ENCODE measurements around the gene SLC25A22.
A peak's percentile ranks its signal among the peaks of the same experiment; 100 is the strongest.

The SLC25A22 gene

GRCh38 chr11:831961-832528 is 34.0 kb upstream of the SLC25A22 start:
- Histone ChIP-seq H3K4me1 (ENCODE audit: control insufficient read depth, insufficient read depth, low read depth, low read length) (peaks cover 78% of the 10 kb centered on the region), H3K36me3 (ENCODE audit: control insufficient read depth in 1 of 2, insufficient read depth in 2 of 2, low read depth in 1 of 2, low read length in 2 of 2) (peaks cover 10 to 13% of the 10 kb centered on the region in 2 experiments), H4K91ac (ENCODE audit: low read length) (peak overlapping the region; percentile 86), H3K9me3 (ENCODE audit: control insufficient read depth, low read length) (no peaks in the 10 kb centered on the region), H3K27me3 (ENCODE audit: control insufficient read depth in 1 of 2, insufficient read depth in 1 of 2, low read length in 2 of 2) (peaks cover 0 to 12% of the 10 kb centered on the region in 2 experiments), H3K4ac (ENCODE audit: low read depth in 1 of 2, low read length in 2 of 2) (peak overlapping the region; percentile 83 to 90), H4K8ac (ENCODE audit: low read length) (peak overlapping the region; percentile 73), H3K18ac (ENCODE audit: low read depth in 1 of 2, low read length in 2 of 2) (peak overlapping the region; percentile 56 to 94), H2AK5ac (ENCODE audit: low read length, severe bottlenecking) (peak overlapping the region; percentile 23), H2AFZ (ENCODE audit: low read depth, low read length) (no peak overlapping the region), H2BK15ac (ENCODE audit: low read depth, poor library complexity, severe bottlenecking) (peak overlapping the region; percentile 34), H2BK5ac (ENCODE audit: low read depth, low read length, poor library complexity, severe bottlenecking) (peak overlapping the region; percentile 31), H3K9ac (ENCODE audit: low read length) (peak overlapping the region; percentile 78), H3K27ac (ENCODE audit: low read length, poor library complexity, severe bottlenecking) (peak overlapping the region; percentile 71), H3K14ac (ENCODE audit: low read length in 2 of 2) (peak overlapping the region in 1 of 2 experiments; percentile 91), H2BK12ac (ENCODE audit: low read length in 2 of 2) (peak overlapping the region; percentile 12 to 86), H3K79me1 (replicated peaks; ENCODE audit: low read length, poor library complexity, severe bottlenecking) (no peaks in the 10 kb centered on the region), H3K4me3 (ENCODE audit: insufficient read depth in 1 of 2, low read depth in 1 of 2, low read length in 2 of 2) (peak overlapping the region; percentile 73 to 78), H3K23ac (ENCODE audit: low read length in 2 of 2) (peak overlapping the region in 1 of 2 experiments; percentile 6), H2BK120ac (ENCODE audit: low read depth, low read length) (no peak overlapping the region), H3K4me2 (ENCODE audit: low read length, poor library complexity, severe bottlenecking) (peak overlapping the region; percentile 81)
- WGBS = 59% methylated on average over 17 of the region's 23 CpGs
- no peak for DNase-seq

- H3K14ac ChIP-seq (ENCODE audit: low read length in 2 of 2) = no peak overlapping the region
- no peak overlapping the region for H2AFZ ChIP-seq (ENCODE audit: low read depth, low read length)
- H3K9me3 ChIP-seq (ENCODE audit: control insufficient read depth, low read length) = no peaks in the 10 kb centered on the region
- H4K8ac ChIP-seq (ENCODE audit: low read length) = no peak overlapping the region
- peak overlapping the region; percentile 54 for H2BK15ac ChIP-seq (ENCODE audit: low read depth, poor library complexity, severe bottlenecking)
- peak overlapping the region; percentile 19 for H2AK5ac ChIP-seq (ENCODE audit: low read length, severe bottlenecking)
- no peak overlapping the region for H3K4ac ChIP-seq (ENCODE audit: low read depth in 1 of 2, low read length in 2 of 2)
- no peak overlapping the region for H2BK120ac ChIP-seq (ENCODE audit: low read depth, low read length)
- peaks cover 0 to 17% of the 10 kb centered on the region in 2 experiments for H3K27me3 ChIP-seq (ENCODE audit: control insufficient read depth in 1 of 2, insufficient read depth in 1 of 2, low read length in 2 of 2)
- peak overlapping the region; percentile 81 for H3K4me2 ChIP-seq (ENCODE audit: low read length, poor library complexity, severe bottlenecking)
- H3K9ac ChIP-seq (ENCODE audit: low read length) = no peak overlapping the region
- peaks cover 75% of the 10 kb centered on the region for H3K4me1 ChIP-seq (ENCODE audit: control insufficient read depth, insufficient read depth, low read depth, low read length)
- peaks cover 3 to 6% of the 10 kb centered on the region in 2 experiments for H3K36me3 ChIP-seq (ENCODE audit: control insufficient read depth in 1 of 2, insufficient read depth in 2 of 2, low read depth in 1 of 2, low read length in 2 of 2)
- H4K91ac ChIP-seq (ENCODE audit: low read length) = no peak overlapping the region
- DNase-seq = no peak
- peak overlapping the region; percentile 27 to 49 for H3K4me3 ChIP-seq (ENCODE audit: insufficient read depth in 1 of 2, low read depth in 1 of 2, low read length in 2 of 2)
- no peaks in the 10 kb centered on the region for H3K79me1 ChIP-seq (replicated peaks; ENCODE audit: low read length, poor library complexity, severe bottlenecking)
- no peak overlapping the region for H3K18ac ChIP-seq (ENCODE audit: low read depth in 1 of 2, low read length in 2 of 2)
- H2BK5ac ChIP-seq (ENCODE audit: low read depth, low read length, poor library complexity, severe bottlenecking) = no peak overlapping the region
- no peak overlapping the region for H2BK12ac ChIP-seq (ENCODE audit: low read length in 2 of 2)
- 61% methylated on average over 31 of the region's 31 CpGs for WGBS
- peak overlapping the region; percentile 71 for H3K27ac ChIP-seq (ENCODE audit: low read length, poor library complexity, severe bottlenecking)
- H3K23ac ChIP-seq (ENCODE audit: low read length in 2 of 2) = peak overlapping the region in 1 of 2 experiments; percentile 34
These were observed 33.2 kb upstream of the SLC25A22 start for GRCh38 chr11:831118-831864.

- Histone ChIP-seq H4K8ac (ENCODE audit: low read length) (no peak overlapping the region), H3K36me3 (ENCODE audit: control insufficient read depth in 1 of 2, insufficient read depth in 2 of 2, low read depth in 1 of 2, low read length in 2 of 2) (peaks cover 3 to 7% of the 10 kb centered on the region in 2 experiments), H3K4me2 (ENCODE audit: low read length, poor library complexity, severe bottlenecking) (peak overlapping the region; percentile 81), H3K4me3 (ENCODE audit: insufficient read depth in 1 of 2, low read depth in 1 of 2, low read length in 2 of 2) (peak overlapping the region; percentile 49 to 64), H3K4me1 (ENCODE audit: control insufficient read depth, insufficient read depth, low read depth, low read length) (peaks cover 77% of the 10 kb centered on the region), H2BK120ac (ENCODE audit: low read depth, low read length) (no peak overlapping the region), H2AFZ (ENCODE audit: low read depth, low read length) (no peak overlapping the region), H2BK5ac (ENCODE audit: low read depth, low read length, poor library complexity, severe bottlenecking) (no peak overlapping the region), H4K91ac (ENCODE audit: low read length) (no peak overlapping the region), H3K9ac (ENCODE audit: low read length) (no peak overlapping the region), H3K18ac (ENCODE audit: low read depth in 1 of 2, low read length in 2 of 2) (peak overlapping the region in 1 of 2 experiments; percentile 26), H2BK15ac (ENCODE audit: low read depth, poor library complexity, severe bottlenecking) (peak overlapping the region; percentile 60), H2BK12ac (ENCODE audit: low read length in 2 of 2) (no peak overlapping the region), H2AK5ac (ENCODE audit: low read length, severe bottlenecking) (no peak overlapping the region), H3K9me3 (ENCODE audit: control insufficient read depth, low read length) (no peaks in the 10 kb centered on the region), H3K23ac (ENCODE audit: low read length in 2 of 2) (peak overlapping the region in 1 of 2 experiments; percentile 80), H3K27me3 (ENCODE audit: control insufficient read depth in 1 of 2, insufficient read depth in 1 of 2, low read length in 2 of 2) (peaks cover 0 to 17% of the 10 kb centered on the region in 2 experiments), H3K27ac (ENCODE audit: low read length, poor library complexity, severe bottlenecking) (no peak overlapping the region), H3K14ac (ENCODE audit: low read length in 2 of 2) (peak overlapping the region in 1 of 2 experiments; percentile 35), H3K4ac (ENCODE audit: low read depth in 1 of 2, low read length in 2 of 2) (no peak overlapping the region), H3K79me1 (replicated peaks; ENCODE audit: low read length, poor library complexity, severe bottlenecking) (no peaks in the 10 kb centered on the region)
- WGBS = 3% methylated on average over 56 of the region's 78 CpGs
- peak; percentile 79 for DNase-seq
These were observed 32.4 kb upstream of the SLC25A22 start for GRCh38 chr11:830295-831117.
